22Rv1 (cell line): ENCODE data around the gene VEPH1.
"Not testable (repeated sequence)": the region's sequence is repeated elsewhere in the genome, so short reads cannot be mapped to it uniquely, and the experiment has no call there.

Source experiments
- H3K27ac ChIP-seq: fragments of 450-650 bp; 2 replicates; pipeline ENCODE4 v1.5.1; 2017
- CTCF ChIP-seq: fragments of 450-650 bp; IDR thresholded peaks from 2 replicates; pipeline ENCODE4 v1.5.1; 2017; ENCODE audit warnings: mild to moderate bottlenecking
- ZFX ChIP-seq: fragments of 450-650 bp; IDR thresholded peaks from 2 replicates; pipeline ENCODE4 v1.6.1; 2017; ENCODE audit warnings: antibody characterized with exemption, borderline replicate concordance

Gene VEPH1

GRCh38 chr3:157330206-157330605 lies 173.0 kb downstream of the VEPH1 start:
- H3K27ac ChIP-seq: no peak overlapping the region
- TF ChIP-seq CTCF (no peak), ZFX (no peak)

GRCh38 chr3:157329551-157329950 lies 173.7 kb downstream of the VEPH1 start:
- no peak for TF ChIP-seq CTCF
- TF ChIP-seq ZFX: no peak

GRCh38 chr3:157327837-157328236 lies 175.4 kb downstream of the VEPH1 start:
- H3K27ac ChIP-seq: no peak overlapping the region
- no peak for TF ChIP-seq ZFX
- TF ChIP-seq CTCF: no peak

More at GRCh38 chr3:157329551-157329950, 173.7 kb downstream of the VEPH1 start:
- no peak overlapping the region for H3K27ac ChIP-seq

- no peak overlapping the region for H3K27ac ChIP-seq
- no peak for TF ChIP-seq ZFX
- no peak for TF ChIP-seq CTCF
These were observed 176.2 kb downstream of the VEPH1 start for GRCh38 chr3:157327018-157327417.

- not testable (repeated sequence) for H3K27ac ChIP-seq
These were observed 178.3 kb downstream of the VEPH1 start for GRCh38 chr3:157324869-157325268.

- H3K27ac ChIP-seq: no peak overlapping the region
- TF ChIP-seq CTCF (no peak), ZFX (no peak)
These were observed 179.9 kb downstream of the VEPH1 start for GRCh38 chr3:157323360-157323759.

GRCh38 chr3:157319672-157320071 lies 183.5 kb downstream of the VEPH1 start:
- no peak overlapping the region for H3K27ac ChIP-seq
- no peak for TF ChIP-seq CTCF
- TF ChIP-seq ZFX: no peak

GRCh38 chr3:157318639-157319288 lies 184.5 kb downstream of the VEPH1 start:
- H3K27ac ChIP-seq: no peak overlapping the region
- TF ChIP-seq ZFX (no peak), CTCF (no peak)
